ENCODE data around the gene APOL5. TPM values are rescaled to one million over a fixed set of nuclear protein-coding genes. Genes with fewer than 3 reads are reported as not detected.

The APOL5 gene
- total and polyA plus RNA-seq, 4 donors, result 0.43 TPM; not detected in 3

DNA sequence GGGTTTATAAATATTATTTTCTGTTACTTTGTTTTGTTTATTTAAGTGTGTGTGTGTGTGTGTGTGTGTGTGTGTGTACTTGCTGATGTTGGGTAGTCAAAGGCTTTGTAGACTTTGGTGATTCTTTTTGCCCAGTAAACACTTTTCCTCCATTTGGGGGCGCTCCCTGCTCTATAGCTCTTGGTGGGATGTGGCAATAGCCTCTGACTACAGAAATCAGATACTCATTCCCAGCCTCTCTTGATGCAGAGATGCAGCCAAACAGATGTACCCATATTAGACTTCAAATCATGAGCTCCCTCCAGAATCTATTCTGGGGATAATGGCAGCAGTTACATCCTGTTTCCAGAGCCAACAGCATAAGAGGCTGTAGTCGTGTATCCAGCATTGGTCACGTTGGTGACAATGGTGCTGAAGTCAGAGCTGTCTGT is 33.4 kb upstream of the APOL5 start:
- 55% methylated on average over 3 of the region's 3 CpGs for WGBS
- Histone ChIP-seq H3K27ac (ENCODE audit: low read depth in 1 of 2, low read length in 2 of 2) (no peak overlapping the region), H3K4me1 (ENCODE audit: control insufficient read depth in 4 of 4, insufficient read depth in 4 of 4, low read length in 3 of 4) (no peaks in the 10 kb centered on the region), H3K4me3 (ENCODE audit: low read depth in 1 of 3, low read length in 3 of 3) (no peak overlapping the region), H3K9ac (ENCODE audit: low read depth in 1 of 2, low read length in 2 of 2) (no peak overlapping the region), H3K27me3 (ENCODE audit: control insufficient read depth in 4 of 4, insufficient read depth in 4 of 4, low read length in 3 of 4) (no peaks in the 10 kb centered on the region), H3K36me3 (ENCODE audit: control insufficient read depth in 4 of 4, insufficient read depth in 3 of 4, low read depth in 1 of 4, low read length in 3 of 4) (no peaks in the 10 kb centered on the region), H3K9me3 (ENCODE audit: control insufficient read depth in 4 of 4, low read length in 3 of 4) (peaks cover 0 to 3% (median 2%) of the 10 kb centered on the region in 4 donors)
- no peak for DNase-seq (ENCODE audit: low spot score)
- no peak for TF ChIP-seq JUND (IDR thresholded peaks at IDR 0.05)
- TF ChIP-seq FOXA2 (IDR thresholded peaks at IDR 0.05), result no peak
- TF ChIP-seq, protein P1, sequence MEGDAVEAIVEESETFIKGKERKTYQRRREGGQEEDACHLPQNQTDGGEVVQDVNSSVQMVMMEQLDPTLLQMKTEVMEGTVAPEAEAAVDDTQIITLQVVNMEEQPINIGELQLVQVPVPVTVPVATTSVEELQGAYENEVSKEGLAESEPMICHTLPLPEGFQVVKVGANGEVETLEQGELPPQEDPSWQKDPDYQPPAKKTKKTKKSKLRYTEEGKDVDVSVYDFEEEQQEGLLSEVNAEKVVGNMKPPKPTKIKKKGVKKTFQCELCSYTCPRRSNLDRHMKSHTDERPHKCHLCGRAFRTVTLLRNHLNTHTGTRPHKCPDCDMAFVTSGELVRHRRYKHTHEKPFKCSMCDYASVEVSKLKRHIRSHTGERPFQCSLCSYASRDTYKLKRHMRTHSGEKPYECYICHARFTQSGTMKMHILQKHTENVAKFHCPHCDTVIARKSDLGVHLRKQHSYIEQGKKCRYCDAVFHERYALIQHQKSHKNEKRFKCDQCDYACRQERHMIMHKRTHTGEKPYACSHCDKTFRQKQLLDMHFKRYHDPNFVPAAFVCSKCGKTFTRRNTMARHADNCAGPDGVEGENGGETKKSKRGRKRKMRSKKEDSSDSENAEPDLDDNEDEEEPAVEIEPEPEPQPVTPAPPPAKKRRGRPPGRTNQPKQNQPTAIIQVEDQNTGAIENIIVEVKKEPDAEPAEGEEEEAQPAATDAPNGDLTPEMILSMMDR (IDR thresholded peaks at IDR 0.05; ENCODE audit: low read depth, low read length, missing input control), result peak; percentile 20
- TF ChIP-seq, protein P2, sequence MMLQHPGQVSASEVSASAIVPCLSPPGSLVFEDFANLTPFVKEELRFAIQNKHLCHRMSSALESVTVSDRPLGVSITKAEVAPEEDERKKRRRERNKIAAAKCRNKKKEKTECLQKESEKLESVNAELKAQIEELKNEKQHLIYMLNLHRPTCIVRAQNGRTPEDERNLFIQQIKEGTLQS (IDR thresholded peaks at IDR 0.05), result no peak
- TF ChIP-seq RXRA (IDR thresholded peaks at IDR 0.05), result no peak
- TF ChIP-seq, protein P3, sequence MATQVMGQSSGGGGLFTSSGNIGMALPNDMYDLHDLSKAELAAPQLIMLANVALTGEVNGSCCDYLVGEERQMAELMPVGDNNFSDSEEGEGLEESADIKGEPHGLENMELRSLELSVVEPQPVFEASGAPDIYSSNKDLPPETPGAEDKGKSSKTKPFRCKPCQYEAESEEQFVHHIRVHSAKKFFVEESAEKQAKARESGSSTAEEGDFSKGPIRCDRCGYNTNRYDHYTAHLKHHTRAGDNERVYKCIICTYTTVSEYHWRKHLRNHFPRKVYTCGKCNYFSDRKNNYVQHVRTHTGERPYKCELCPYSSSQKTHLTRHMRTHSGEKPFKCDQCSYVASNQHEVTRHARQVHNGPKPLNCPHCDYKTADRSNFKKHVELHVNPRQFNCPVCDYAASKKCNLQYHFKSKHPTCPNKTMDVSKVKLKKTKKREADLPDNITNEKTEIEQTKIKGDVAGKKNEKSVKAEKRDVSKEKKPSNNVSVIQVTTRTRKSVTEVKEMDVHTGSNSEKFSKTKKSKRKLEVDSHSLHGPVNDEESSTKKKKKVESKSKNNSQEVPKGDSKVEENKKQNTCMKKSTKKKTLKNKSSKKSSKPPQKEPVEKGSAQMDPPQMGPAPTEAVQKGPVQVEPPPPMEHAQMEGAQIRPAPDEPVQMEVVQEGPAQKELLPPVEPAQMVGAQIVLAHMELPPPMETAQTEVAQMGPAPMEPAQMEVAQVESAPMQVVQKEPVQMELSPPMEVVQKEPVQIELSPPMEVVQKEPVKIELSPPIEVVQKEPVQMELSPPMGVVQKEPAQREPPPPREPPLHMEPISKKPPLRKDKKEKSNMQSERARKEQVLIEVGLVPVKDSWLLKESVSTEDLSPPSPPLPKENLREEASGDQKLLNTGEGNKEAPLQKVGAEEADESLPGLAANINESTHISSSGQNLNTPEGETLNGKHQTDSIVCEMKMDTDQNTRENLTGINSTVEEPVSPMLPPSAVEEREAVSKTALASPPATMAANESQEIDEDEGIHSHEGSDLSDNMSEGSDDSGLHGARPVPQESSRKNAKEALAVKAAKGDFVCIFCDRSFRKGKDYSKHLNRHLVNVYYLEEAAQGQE (IDR thresholded peaks at IDR 0.05), result no peak
- TF ChIP-seq TAF1 (conservative IDR thresholded peaks at IDR 0.05), result no peak
- TF ChIP-seq, protein P4, sequence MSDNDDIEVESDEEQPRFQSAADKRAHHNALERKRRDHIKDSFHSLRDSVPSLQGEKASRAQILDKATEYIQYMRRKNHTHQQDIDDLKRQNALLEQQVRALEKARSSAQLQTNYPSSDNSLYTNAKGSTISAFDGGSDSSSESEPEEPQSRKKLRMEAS (IDR thresholded peaks at IDR 0.05), result no peak
- no peak for TF ChIP-seq HNF4G (IDR thresholded peaks at IDR 0.05)
- no peak for TF ChIP-seq EGR1 (IDR thresholded peaks at IDR 0.05; ENCODE audit: low read depth in 2 of 2)
- peak; percentile 50 to 76 for TF ChIP-seq RAD21 (IDR thresholded peaks at IDR 0.05)
- TF ChIP-seq, protein P5, sequence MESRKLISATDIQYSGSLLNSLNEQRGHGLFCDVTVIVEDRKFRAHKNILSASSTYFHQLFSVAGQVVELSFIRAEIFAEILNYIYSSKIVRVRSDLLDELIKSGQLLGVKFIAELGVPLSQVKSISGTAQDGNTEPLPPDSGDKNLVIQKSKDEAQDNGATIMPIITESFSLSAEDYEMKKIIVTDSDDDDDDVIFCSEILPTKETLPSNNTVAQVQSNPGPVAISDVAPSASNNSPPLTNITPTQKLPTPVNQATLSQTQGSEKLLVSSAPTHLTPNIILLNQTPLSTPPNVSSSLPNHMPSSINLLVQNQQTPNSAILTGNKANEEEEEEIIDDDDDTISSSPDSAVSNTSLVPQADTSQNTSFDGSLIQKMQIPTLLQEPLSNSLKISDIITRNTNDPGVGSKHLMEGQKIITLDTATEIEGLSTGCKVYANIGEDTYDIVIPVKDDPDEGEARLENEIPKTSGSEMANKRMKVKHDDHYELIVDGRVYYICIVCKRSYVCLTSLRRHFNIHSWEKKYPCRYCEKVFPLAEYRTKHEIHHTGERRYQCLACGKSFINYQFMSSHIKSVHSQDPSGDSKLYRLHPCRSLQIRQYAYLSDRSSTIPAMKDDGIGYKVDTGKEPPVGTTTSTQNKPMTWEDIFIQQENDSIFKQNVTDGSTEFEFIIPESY (IDR thresholded peaks at IDR 0.05), result no peak
- no peak for TF ChIP-seq HNF4A (conservative IDR thresholded peaks at IDR 0.05)
- TF ChIP-seq SP1 (IDR thresholded peaks at IDR 0.05), result no peak
- no peak for TF ChIP-seq GABPA (IDR thresholded peaks at IDR 0.05 in 1 of 2, conservative IDR thresholded peaks at IDR 0.05 in 1 of 2)
- no peak for TF ChIP-seq NR2F2 (IDR thresholded peaks at IDR 0.05)
- no peak for TF ChIP-seq YY1 (IDR thresholded peaks at IDR 0.05)
